Trophoblast cell (in vitro differentiated cells and primary cell): Measurements from ENCODE around the gene BTBD8.

Experiments
- DNase-seq, 2 donors: peaks; one replicate each; pipeline ENCODE4 v3.0.0-alpha.2; 2016
- H2AFZ ChIP-seq: 2 replicates; pipeline ENCODE4 v1.6.1; 2013; ENCODE audit warnings: low read length, moderate library complexity, mild to moderate bottlenecking; ENCODE audit not compliant: insufficient read depth, poor library complexity
- H2AK5ac ChIP-seq: 2 replicates; pipeline ENCODE4 v1.6.1; 2013; ENCODE audit warnings: mild to moderate bottlenecking, low read length
- H2BK120ac ChIP-seq: 2 replicates; pipeline ENCODE4 v1.6.1; 2013; ENCODE audit warnings: low read length, mild to moderate bottlenecking, moderate library complexity; ENCODE audit not compliant: insufficient read depth, poor library complexity
- H2BK12ac ChIP-seq: 2 replicates; pipeline ENCODE4 v1.6.1; 2013; ENCODE audit warnings: mild to moderate bottlenecking, low read length, moderate library complexity
- H2BK5ac ChIP-seq: 2 replicates; pipeline ENCODE4 v1.6.1; 2013; ENCODE audit warnings: low read length, low read depth, moderate library complexity, mild to moderate bottlenecking; ENCODE audit not compliant: poor library complexity
- H3K14ac ChIP-seq: 2 replicates; pipeline ENCODE4 v1.6.1; 2013; ENCODE audit warnings: mild to moderate bottlenecking, low read length
- H3K18ac ChIP-seq: 2 replicates; pipeline ENCODE4 v1.6.1; 2013; ENCODE audit warnings: mild to moderate bottlenecking, low read length
- H3K23ac ChIP-seq: 2 replicates; pipeline ENCODE4 v1.6.1; 2013; ENCODE audit warnings: low read length
- H3K27ac ChIP-seq: 2 replicates; pipeline ENCODE4 v1.5.1; 2013; ENCODE audit warnings: low read depth, mild to moderate bottlenecking, inconsistent platforms, low read length, moderate library complexity
- H3K27me3 ChIP-seq: 2 replicates; pipeline ENCODE4 v1.6.1; 2013; ENCODE audit warnings: inconsistent platforms, mild to moderate bottlenecking, low read length, moderate library complexity; ENCODE audit not compliant: insufficient read depth
- H3K36me3 ChIP-seq, 2 experiments: 1 replicate in 1 of 2; 2 replicates in 1 of 2; pipeline ENCODE4 v1.6.1; 2013; ENCODE audit warnings: low read length in 2 of 2, mild to moderate bottlenecking in 2 of 2, moderate library complexity in 1 of 2; ENCODE audit not compliant: insufficient read depth in 2 of 2, control insufficient read depth in 1 of 2
- H3K4ac ChIP-seq: 2 replicates; pipeline ENCODE4 v1.6.1; 2013; ENCODE audit warnings: low read depth, mild to moderate bottlenecking, low read length, moderate library complexity
- H3K4me1 ChIP-seq, 2 experiments: 1 replicate in 1 of 2; 2 replicates in 1 of 2; pipeline ENCODE4 v1.6.1; 2013; ENCODE audit warnings: low read length in 2 of 2, mild to moderate bottlenecking in 2 of 2, moderate library complexity in 1 of 2; ENCODE audit not compliant: insufficient read depth in 2 of 2, control insufficient read depth in 1 of 2
- H3K4me2 ChIP-seq: 2 replicates; pipeline ENCODE4 v1.6.1; 2013; ENCODE audit warnings: inconsistent platforms, mild to moderate bottlenecking, low read length, moderate library complexity
- H3K4me3 ChIP-seq: 2 replicates; pipeline ENCODE4 v1.5.1; 2013; ENCODE audit warnings: mild to moderate bottlenecking, low read depth, low read length, inconsistent platforms
- H3K79me1 ChIP-seq: one replicate; pipeline ENCODE4 v1.6.1; 2013; ENCODE audit warnings: low read length
- H3K79me2 ChIP-seq: 2 replicates; pipeline ENCODE4 v1.6.1; 2013; ENCODE audit warnings: low read length, mild to moderate bottlenecking; ENCODE audit not compliant: control insufficient read depth, insufficient read depth, poor library complexity
- H3K9ac ChIP-seq: 2 replicates; pipeline ENCODE4 v1.6.1; 2013; ENCODE audit warnings: mild to moderate bottlenecking, low read length
- H3K9me3 ChIP-seq: 2 replicates; pipeline ENCODE4 v1.6.1; 2013; ENCODE audit warnings: low read depth, mild to moderate bottlenecking, control low read depth, inconsistent platforms, low read length; ENCODE audit not compliant: insufficient read depth
- H4K12ac ChIP-seq: 2 replicates; pipeline ENCODE4 v1.6.1; 2013; ENCODE audit warnings: low read depth, mild to moderate bottlenecking, low read length, moderate library complexity
- H4K8ac ChIP-seq: 2 replicates; pipeline ENCODE4 v1.6.1; 2013; ENCODE audit warnings: low read depth, mild to moderate bottlenecking, low read length, moderate library complexity
- H4K91ac ChIP-seq: one replicate; pipeline ENCODE4 v1.6.1; 2013; ENCODE audit warnings: low read depth, mild to moderate bottlenecking, low read length, moderate library complexity
- WGBS: extraction: QIAGEN DNeasy Blood & Tissue Kit; methylation state at CpG from one replicate; pipeline ENCODE4 v1.1.7; 2013; ENCODE audit warnings: missing lambda C conversion rate; ENCODE audit not compliant: insufficient read length, insufficient coverage; ENCODE audit errors: extremely low coverage; 5-methylcytosine and 5-hydroxymethylcytosine counted together

The BTBD8 gene

DNA sequence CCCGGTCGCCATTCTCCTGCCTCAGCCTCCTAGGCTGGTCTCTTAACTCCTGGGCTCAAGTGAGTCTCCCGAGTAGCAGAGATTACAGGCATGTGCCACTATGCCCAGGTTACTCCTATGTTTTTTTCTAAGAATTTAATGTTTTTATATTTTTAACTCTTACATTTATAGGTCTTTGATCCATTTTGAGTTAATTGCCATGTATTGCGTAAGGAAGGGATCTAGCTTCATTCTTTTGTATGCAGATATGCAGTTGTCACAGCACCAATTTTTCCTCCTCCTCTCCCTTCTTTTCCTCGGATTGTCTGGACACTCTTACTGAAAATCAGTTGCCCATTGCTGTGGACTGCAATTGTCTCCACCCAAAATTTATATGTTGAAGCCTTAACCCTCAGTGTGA lies 11.5 kb downstream of the BTBD8 start:
- H3K79me1 ChIP-seq, result no peaks in the 10 kb centered on the region
- H3K36me3 ChIP-seq, result no peaks in the 10 kb centered on the region
- H3K18ac ChIP-seq, result no peak overlapping the region
- DNase-seq, result no peak
- H3K27me3 ChIP-seq, result no peaks in the 10 kb centered on the region
- no CpG with 5 or more reads among the region's 5 CpGs for WGBS
- H2BK5ac ChIP-seq, result no peak overlapping the region
- H2AK5ac ChIP-seq, result no peak overlapping the region
- H3K4me3 ChIP-seq, result no peak overlapping the region
- no peak overlapping the region for H4K12ac ChIP-seq
- H4K91ac ChIP-seq, result no peak overlapping the region
- H4K8ac ChIP-seq, result no peak overlapping the region
- no peak overlapping the region for H3K23ac ChIP-seq
- H3K4me1 ChIP-seq, result no peaks in the 10 kb centered on the region
- H3K4me2 ChIP-seq, result no peak overlapping the region
- no peak overlapping the region for H2AFZ ChIP-seq
- no peak overlapping the region for H2BK12ac ChIP-seq
- no peak overlapping the region for H3K9ac ChIP-seq
- H2BK120ac ChIP-seq, result no peak overlapping the region
- no peak overlapping the region for H3K4ac ChIP-seq
- no peak overlapping the region for H3K14ac ChIP-seq
- H3K27ac ChIP-seq, result no peak overlapping the region
- no peaks in the 10 kb centered on the region for H3K9me3 ChIP-seq
- H3K79me2 ChIP-seq, result no peaks in the 10 kb centered on the region

DNA sequence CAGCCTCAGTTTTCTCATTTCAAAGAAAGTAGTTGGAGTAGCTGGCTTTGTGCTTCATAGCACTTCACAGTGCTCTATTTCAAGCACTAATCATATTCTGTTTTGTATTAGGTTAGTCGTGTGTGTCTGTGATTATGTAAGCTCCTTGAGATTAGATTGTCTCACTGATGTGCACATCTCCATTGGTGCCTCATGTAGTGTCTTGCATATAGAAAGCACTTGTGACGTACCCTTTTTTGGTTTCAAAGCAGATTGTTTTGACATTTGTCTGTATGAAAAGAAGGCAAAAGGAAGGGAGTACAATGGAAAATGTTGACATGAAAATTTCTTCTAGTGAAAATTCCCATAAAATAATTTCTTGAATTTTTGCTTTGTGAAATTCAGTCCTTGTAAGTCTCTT lies 13.9 kb downstream of the BTBD8 start:
- H2BK12ac ChIP-seq, result no peak overlapping the region
- H3K14ac ChIP-seq, result no peak overlapping the region
- no peaks in the 10 kb centered on the region for H3K27me3 ChIP-seq
- H3K79me1 ChIP-seq, result no peaks in the 10 kb centered on the region
- H3K36me3 ChIP-seq, result no peaks in the 10 kb centered on the region
- H2AFZ ChIP-seq, result no peak overlapping the region
- no peak overlapping the region for H2AK5ac ChIP-seq
- H2BK5ac ChIP-seq, result no peak overlapping the region
- H4K8ac ChIP-seq, result no peak overlapping the region
- H3K9ac ChIP-seq, result no peak overlapping the region
- WGBS, result no CpG with 5 or more reads among the region's 2 CpGs
- H2BK120ac ChIP-seq, result no peak overlapping the region
- H3K4me2 ChIP-seq, result no peak overlapping the region
- H3K4ac ChIP-seq, result no peak overlapping the region
- no peak overlapping the region for H3K23ac ChIP-seq
- H3K4me1 ChIP-seq, result no peaks in the 10 kb centered on the region
- no peak overlapping the region for H3K18ac ChIP-seq
- H3K4me3 ChIP-seq, result no peak overlapping the region
- no peak overlapping the region for H4K91ac ChIP-seq
- no peak overlapping the region for H3K27ac ChIP-seq
- no peaks in the 10 kb centered on the region for H3K9me3 ChIP-seq
- no peaks in the 10 kb centered on the region for H3K79me2 ChIP-seq
- no peak overlapping the region for H4K12ac ChIP-seq
- no peak for DNase-seq

DNA sequence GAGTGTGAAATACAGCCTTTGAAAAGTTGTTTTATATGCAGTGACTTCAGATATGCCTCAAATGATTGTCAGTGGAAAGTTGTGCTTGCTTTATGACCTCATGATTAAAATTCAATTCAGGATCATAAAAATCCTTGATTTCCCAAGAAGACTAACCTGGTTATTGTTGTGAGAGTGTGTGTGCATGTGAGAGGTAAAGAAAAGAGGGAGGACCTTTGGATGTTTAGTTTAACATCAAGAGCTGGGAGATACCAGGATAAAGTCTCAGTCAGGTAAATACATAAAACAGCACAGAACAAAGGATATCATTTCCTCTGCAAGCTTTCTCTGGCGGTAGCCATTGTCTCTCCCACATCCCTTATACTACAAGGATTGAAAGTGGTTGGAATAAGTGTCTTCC lies 14.4 kb downstream of the BTBD8 start:
- H3K4ac ChIP-seq, result no peak overlapping the region
- no peaks in the 10 kb centered on the region for H3K79me1 ChIP-seq
- WGBS, result no CpG with 5 or more reads among the region's 1 CpG

DNA sequence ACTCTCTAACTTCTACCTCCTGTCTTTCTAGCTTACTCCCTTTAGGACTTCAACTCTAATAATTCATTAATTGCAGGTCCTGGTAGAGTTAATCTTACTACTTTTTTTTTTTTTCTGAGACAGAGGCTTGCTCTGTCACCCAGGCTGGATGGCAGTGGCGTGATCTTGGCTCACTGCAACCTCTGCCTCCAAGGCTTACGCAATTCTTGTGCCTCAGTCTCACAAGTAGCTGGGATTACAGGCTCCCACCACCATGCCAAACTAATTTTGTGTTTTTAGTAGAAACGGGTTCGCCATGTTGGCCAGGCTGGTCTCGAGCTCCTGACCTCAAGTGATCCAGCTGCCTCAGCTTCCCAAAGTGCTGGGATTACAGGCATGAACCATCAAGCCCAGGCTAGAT lies 15.7 kb downstream of the BTBD8 start:
- H2AFZ ChIP-seq, result no peak overlapping the region
- H3K27me3 ChIP-seq, result no peaks in the 10 kb centered on the region
- H2AK5ac ChIP-seq, result no peak overlapping the region
- H3K79me1 ChIP-seq, result no peaks in the 10 kb centered on the region
- H3K4me2 ChIP-seq, result no peak overlapping the region
- H3K9ac ChIP-seq, result no peak overlapping the region
- H2BK120ac ChIP-seq, result no peak overlapping the region
- no peaks in the 10 kb centered on the region for H3K79me2 ChIP-seq
- no CpG with 5 or more reads among the region's 5 CpGs for WGBS
- no peak overlapping the region for H3K23ac ChIP-seq
- no peak overlapping the region for H3K4me3 ChIP-seq
- no peak for DNase-seq
- no peak overlapping the region for H3K18ac ChIP-seq
- no peak overlapping the region for H4K91ac ChIP-seq
- H3K27ac ChIP-seq, result no peak overlapping the region
- no peaks in the 10 kb centered on the region for H3K36me3 ChIP-seq
- no peak overlapping the region for H4K12ac ChIP-seq
- no peaks in the 10 kb centered on the region for H3K9me3 ChIP-seq
- H3K4me1 ChIP-seq, result no peaks in the 10 kb centered on the region
- no peak overlapping the region for H4K8ac ChIP-seq
- H2BK5ac ChIP-seq, result no peak overlapping the region
- no peak overlapping the region for H2BK12ac ChIP-seq
- H3K4ac ChIP-seq, result no peak overlapping the region
- no peak overlapping the region for H3K14ac ChIP-seq

More for the DNA sequence above, 14.4 kb downstream of the BTBD8 start:
- DNase-seq, result no peak
- no peak overlapping the region for H4K8ac ChIP-seq
- H3K4me1 ChIP-seq, result no peaks in the 10 kb centered on the region
- no peak overlapping the region for H3K14ac ChIP-seq
- no peak overlapping the region for H3K4me3 ChIP-seq
- H2BK5ac ChIP-seq, result no peak overlapping the region
- H4K12ac ChIP-seq, result no peak overlapping the region
- no peaks in the 10 kb centered on the region for H3K36me3 ChIP-seq
- no peak overlapping the region for H2BK120ac ChIP-seq
- no peak overlapping the region for H2AK5ac ChIP-seq
- H3K9me3 ChIP-seq, result no peaks in the 10 kb centered on the region
- no peak overlapping the region for H4K91ac ChIP-seq
- no peak overlapping the region for H2AFZ ChIP-seq
- H2BK12ac ChIP-seq, result no peak overlapping the region
- no peak overlapping the region for H3K23ac ChIP-seq
- H3K18ac ChIP-seq, result no peak overlapping the region
- no peaks in the 10 kb centered on the region for H3K79me2 ChIP-seq
- H3K27me3 ChIP-seq, result no peaks in the 10 kb centered on the region
- no peak overlapping the region for H3K9ac ChIP-seq
- no peak overlapping the region for H3K27ac ChIP-seq
- H3K4me2 ChIP-seq, result no peak overlapping the region
